ENCODE results near the gene GPR25.

The GPR25 gene

DNA sequence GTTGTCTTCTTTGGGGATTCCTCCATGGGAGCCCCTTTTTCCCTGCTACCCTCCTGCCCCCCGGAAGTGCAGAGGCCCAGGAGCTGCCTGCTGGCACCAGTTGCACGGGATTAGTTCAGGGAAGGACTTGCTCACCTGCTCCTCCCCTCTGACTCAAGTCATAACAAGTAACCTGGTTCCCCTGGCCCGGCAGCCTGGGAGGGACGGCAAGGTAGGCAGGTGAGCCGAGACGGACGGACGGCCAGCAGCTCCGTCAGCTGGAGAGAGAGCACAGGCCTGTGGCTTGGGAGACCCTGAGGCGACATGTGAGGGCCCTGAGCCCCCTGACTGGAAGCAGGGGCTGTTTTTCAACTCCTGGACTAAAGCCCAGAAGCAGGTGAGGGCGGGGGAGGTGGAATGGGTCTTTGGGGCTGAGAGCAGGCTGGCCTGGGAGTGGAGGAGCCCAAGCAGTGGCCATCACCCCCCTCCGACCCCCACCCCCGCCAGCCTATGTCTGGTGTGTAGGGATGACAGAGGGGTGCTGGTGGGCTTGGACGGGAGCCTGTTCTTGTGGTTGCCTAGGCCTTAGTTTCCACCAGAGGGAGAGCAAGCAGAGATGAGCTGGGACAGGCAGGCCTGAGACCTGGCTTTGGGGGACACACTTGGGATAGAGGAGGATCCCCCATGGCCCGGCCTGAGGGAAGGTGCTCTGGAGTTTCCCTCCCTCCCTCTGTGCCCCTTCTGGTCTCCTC lies 22.1 kb downstream of the GPR25 start, which contains the start of gene INAVA:
Gene INAVA (plus strand): TSS at position 189 of the 731 bp plus-strand sequence. CDS start 3,501 bp downstream, outside the sequence.
- DNase-seq (ENCODE audit: low read depth in 2 of 2): no peak

DNA sequence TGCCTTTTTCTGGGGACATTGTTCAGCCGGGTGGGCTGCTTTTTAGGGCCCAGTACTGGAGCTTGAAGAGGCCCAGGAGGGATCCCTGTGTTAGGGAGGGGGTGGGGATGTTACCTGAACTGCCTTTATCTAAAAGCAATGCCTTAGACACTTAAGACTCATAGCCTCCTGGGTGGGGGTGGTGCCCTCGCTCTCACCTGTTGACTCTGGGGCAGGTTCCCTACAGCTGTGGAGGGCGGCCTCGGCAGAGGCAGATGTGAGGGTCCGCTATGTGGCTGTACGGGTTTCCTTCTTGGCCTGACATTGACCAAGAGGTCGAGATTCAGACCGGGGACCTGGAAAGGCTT lies 22.6 kb downstream of the GPR25 start:
- DNase-seq (ENCODE audit: low read depth in 2 of 2): no peak

DNA sequence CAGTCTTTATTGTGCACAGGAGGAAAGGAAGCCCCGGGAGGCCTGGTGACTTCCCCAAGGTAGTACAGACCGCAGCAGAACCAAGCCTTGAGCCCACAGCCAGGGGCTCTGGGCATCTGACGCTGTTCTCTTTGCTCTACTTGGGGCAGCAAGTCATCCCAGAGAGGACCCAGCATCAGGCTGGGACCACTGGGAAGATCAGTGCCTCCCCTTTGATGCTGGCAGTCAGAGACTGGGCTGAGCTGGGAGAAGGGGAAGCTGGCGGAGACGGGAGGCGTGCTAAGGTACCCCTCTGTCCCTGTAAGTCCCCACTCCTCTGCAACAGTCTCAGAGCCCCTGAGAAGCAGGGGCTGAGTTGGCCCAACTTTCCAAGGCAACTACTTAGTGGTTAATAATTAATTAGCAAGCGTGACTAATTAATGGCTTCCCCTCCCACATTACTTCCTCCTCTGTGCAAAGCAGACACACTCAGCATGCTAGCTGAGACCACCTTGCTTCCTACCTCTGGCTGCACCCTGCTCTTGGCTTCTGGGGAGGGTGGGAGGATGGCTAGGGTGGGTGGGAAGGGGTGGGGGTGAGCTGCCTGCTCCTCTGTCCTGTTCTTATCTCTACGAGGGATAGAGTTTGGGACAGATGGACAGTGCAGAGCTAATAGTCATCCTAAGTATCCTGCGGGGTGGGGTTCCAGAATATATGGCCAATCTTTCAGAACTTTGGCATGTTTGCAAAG lies 23.2 kb downstream of the GPR25 start:
- no peak for DNase-seq (ENCODE audit: low read depth in 2 of 2)

DNA sequence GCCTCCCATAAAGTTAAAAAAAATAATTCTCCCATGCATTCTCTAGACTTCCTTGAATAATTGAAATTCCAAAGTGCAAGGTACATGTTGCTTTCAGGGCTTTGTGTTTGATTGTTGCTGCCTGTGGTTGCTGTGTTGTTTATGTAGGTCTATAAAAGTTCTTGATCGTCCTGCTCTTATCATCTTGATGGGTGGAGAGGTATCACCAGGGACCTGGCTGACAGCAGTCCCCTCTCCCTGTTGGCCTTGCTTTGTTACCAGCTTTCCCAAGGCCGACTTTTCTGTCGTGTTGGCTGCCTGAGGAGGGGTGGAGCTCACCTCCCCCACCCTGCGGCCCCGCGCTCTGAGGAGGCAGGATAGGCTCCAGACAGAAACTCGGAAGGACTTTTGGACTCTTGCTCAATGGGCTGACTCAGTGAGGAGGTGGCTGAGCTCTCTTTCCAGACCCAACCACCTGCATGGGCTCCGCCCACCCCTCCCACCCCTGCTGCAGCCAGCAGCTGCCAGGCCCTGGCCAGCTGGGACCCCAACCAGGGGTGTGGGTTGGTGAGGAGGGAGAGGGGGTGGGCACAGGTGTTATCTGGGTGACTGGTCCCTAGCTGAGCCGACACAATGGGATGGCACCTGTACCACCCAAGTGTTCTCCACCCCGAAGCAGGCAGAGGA lies 23.9 kb downstream of the GPR25 start:
- no peak for DNase-seq (ENCODE audit: low read depth in 2 of 2)

DNA sequence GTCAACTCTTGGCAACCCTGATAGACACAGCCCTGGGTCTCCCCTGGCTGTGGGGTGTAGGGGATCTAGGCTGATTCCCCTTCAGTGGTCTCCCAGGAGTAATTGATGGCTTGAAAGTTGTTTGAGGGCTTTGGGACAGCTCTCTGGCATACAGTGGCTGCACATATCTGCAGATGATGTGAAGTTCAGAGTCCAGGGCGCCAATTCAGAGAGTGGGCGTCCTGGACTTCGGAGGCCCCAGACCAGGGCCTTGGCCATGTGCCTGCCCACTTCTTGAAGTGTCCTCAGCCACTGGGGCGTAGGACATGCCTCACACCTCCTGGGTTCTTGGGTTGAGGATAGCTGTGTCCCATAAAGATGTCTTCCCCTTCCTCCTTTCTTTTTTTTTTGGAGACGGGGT lies 24.5 kb downstream of the GPR25 start:
- DNase-seq (ENCODE audit: low read depth in 2 of 2): no peak

DNA sequence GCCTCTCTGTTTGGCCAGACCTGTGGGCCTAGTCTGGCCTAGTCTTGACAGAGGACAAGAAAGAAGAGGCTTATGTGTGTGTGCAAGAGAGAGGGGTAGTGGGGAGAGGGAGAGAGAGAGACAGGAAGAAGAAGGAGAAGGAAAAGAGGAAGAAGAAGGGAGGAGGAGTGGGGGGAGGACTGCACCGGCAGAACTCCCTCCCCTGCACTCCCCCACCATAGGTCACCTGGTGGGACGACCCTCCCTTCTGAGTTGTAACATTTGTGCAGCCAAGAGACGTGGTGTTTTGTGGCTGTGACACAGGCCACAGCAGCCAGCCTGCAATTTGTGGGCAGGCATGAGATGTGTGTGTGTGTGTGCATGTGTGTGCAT lies 26.2 kb downstream of the GPR25 start:
- no peak for DNase-seq (ENCODE audit: low read depth in 2 of 2)

DNA sequence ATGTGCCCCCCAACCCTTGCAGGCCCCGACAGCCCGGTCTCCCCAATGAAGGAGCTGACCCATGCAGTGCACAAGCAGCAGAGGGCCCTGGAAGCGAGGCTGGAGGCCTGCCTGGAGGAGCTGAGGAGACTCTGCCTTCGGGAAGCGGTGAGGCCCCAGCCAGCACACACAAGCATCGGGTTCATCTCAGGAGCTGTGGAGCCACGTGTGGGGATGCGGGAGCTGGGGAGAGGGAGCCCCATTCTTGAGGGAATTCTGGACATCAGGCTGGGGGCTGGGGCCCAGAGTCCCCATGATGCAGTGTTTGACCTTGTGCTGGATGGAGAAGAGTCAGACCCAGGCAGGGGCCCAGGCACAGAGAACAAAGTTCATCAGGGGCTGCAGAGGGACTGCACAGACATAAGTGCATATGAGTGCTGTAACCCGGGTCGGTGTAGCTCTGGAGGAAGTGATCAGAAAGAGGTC lies 26.7 kb downstream of the GPR25 start:
- DNase-seq (ENCODE audit: low read depth in 2 of 2): no peak

DNA sequence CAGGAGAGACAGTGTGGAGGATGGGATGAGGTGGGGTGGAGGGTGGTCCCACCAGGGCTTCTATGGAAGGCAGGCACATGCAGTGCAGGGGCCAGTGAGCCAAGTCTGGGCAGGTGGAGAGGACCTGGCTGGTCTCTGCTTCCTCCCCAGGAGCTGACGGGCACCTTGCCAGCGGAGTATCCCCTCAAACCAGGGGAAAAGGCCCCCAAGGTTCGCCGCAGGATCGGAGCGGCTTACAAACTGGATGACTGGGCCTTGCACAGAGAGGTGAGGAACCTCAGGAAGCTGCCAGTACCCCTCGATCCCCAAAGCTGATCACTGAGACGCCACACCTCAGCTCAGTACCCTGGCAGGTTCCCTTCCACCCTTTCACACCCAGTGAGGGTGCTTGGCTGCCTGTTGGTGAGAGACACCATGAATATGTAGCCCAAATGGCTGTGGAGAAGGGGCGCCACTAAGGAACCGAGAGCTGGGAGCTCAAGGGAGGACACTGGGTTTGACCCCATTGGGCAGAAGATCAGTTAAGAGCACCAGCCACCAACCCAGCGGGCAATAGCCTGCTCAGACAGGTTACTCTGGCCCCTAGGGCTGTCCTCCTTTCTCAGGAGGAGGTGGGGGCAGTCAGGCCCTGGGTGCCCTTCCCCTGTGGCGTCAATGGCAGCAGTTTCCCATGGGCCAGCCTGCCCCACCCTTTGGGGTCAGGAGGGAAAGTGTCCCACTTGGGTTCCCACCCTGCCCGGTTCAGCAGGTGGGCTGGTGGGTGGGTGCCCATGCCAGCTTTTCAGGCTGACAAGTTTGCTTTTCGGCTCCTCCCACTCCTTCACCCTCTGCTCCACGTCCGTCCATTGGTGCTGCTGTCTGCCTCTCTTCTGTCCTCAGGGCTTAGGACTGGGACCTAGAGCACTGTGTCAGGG lies 27.4 kb downstream of the GPR25 start:
- no peak for DNase-seq (ENCODE audit: low read depth in 2 of 2)

DNA sequence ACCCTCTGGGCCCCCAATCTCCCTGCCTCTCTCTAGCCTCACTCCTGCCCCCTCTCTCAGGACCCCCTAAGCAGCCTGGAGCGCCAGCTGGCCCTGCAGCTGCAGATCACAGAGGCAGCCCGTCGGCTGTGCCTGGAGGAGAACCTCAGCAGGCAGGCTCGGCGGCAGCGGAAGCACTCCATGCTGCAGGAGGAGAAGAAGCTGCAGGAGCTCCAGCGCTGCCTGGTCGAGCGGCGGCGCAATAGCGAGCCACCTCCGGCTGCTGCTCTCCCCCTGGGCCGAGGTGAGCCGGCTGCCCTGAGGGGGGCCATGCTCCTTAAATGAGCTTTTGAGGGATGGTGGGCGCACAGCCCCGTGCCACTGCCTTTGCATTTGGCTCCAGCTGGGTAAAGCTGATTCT lies 28.1 kb downstream of the GPR25 start:
- no peak for DNase-seq (ENCODE audit: low read depth in 2 of 2)

DNA sequence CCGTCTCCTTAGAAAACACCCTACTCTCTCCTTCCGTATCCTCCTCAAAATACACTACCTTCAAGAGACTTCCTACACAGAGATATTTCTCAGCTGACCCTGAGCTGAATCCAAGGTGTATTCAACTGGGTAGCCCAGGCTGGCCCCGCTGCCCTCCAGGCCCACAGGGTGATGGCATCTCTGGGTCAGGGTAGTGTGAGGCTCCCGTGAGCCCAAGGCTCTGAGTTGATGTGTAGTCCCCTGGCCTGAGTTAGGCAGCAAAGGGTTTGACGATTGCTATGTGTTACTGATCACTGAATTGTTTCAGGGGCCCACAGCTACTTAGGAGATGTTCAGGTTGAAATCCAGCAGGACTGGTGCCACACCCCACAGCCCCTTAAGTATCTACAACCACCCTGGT lies 28.6 kb downstream of the GPR25 start:
- no peak for DNase-seq (ENCODE audit: low read depth in 2 of 2)

DNA sequence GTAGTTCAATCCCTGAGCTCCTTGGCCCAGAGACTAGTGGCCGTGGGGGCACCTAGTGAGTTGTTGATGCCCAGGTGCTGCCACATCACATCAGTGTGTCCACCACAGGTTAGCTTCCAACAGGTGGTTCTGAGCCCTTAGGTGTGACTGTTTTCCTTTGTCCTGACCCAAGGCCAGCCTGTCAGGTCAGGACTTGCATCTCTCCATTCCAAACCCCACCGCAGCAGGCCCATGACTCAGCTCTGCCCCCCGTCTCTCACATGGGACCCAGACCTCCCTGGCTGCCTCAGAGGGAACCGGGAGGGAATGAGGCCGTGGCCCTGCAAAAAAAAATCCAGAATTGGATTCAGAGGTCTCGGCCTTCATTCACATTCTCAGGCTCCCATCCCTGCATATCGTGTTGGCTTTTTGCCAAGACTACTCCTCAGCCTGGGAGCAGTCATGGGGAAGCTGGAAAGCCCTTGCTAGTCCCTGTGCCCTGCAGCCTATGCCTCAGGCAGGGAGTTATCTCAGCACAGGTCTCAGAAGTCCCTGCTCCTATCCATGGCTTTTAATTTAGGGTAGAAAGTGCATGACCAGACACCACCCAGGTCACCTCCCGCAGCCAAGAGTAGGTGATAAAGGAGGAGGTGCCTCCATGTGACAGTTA lies 29.1 kb downstream of the GPR25 start:
- no peak for DNase-seq (ENCODE audit: low read depth in 2 of 2)

DNA sequence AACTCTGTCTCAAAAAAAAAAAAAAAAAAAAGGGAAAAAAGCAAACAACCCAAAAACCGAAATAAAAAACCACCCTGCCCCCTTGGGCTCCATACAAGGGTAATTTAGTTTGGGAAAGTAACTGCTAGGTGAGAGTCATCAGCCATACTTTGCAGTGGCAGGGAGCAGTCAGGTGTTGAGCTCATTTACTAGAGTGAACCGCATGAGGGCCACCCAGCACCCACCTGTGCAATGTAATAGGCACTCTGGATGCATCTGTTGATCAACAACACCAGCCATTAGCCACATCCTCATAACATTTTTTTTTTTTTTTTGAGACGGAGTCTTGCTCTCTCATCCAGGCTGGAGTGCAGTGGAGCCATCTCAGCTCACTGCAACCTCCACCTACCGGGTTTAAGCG lies 31.0 kb downstream of the GPR25 start:
- no peak for DNase-seq (ENCODE audit: low read depth in 2 of 2)

DNA sequence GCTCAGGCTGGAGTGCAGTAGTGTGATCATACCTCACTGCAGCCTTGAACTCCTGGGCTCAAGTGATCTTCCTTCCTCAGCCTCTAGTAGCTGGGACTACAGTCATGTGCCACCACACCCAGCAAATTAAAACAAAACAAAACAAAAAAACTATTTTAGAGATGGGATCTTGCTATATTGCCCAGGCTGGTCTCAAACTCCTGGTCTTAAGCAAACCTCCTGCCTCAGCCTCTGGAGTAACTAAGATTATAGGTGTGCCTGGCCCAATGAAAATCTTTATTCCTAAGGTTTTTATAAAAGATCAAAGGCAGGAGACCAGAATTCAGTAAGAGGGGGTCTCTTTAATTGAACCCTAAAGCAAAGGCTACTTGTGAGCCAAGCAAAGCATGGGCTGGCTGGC lies 32.0 kb downstream of the GPR25 start:
- no peak for DNase-seq (ENCODE audit: low read depth in 2 of 2)

DNA sequence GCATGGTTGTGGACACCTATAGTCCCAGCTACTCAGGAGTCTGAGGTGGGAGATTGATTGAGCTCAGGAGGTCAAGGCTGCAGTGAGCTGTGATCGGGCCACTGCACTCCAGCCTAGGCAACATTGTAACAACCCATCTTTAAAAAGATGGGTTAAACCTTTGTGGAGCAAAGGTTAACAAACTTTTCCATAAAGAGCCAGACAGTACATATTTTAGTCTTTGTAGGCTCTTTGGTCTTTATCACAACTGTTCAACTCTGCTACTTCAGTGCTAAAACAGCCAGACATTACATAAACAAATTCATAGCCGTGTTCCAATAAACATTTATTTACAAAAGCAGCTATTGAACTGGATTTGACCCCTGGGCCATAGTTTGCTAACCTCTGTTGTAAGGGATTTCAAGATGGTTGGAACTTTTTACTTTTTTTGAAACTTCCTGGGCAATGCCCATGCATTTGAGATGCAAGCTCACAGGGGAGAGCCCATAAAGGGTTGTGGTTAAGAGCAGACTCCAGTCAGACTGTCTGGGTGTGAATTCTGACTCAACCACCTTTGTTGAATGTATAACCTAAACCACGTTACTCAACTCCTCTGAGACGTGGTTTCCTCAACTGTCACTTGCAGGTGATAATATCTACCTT lies 32.8 kb downstream of the GPR25 start:
- DNase-seq (ENCODE audit: low read depth in 2 of 2): peak; percentile 10 to 42

DNA sequence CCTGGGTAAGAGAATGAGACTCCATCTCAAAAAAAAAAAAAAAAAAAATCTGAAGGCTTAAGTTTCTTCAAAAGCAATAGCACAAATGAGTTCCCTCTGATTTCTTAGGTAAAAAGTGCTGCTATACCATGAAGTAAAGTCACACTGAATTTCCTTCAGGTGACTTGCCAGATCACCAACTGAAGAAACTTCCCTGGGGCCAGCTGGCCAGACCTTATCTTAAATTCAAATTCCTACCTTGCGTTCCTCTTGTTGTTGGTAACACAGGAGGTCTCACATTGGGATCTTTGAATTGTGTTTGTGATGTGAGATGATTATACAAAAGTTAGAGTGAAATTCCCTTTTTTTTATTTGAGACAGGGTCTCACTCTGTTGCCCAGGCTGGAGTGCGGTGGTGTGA lies 33.7 kb downstream of the GPR25 start:
- DNase-seq (ENCODE audit: low read depth in 2 of 2): no peak

DNA sequence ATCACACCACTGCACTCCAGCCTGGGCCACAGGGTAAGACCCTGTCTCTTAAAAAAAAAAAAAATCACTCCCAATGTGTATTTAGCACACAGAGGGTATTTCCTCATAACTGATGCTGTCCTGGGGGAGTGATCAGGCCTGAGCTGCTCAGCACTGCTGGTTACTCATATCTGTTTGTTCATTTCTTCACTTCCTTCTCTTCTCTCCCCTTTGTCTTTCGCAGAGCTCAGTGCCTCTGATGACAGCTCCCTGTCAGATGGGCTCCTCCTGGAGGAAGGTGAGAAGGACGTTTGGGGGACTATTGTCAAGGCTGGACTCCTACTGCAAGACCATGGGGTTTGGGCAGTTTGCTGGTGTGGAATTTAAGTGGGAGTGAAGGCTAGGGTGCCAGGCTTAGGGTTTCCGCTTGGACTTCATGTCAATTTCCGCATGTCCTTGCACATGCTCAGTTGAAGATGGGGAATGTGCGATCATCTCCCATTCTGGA lies 34.9 kb downstream of the GPR25 start:
- no peak for DNase-seq (ENCODE audit: low read depth in 2 of 2)

DNA sequence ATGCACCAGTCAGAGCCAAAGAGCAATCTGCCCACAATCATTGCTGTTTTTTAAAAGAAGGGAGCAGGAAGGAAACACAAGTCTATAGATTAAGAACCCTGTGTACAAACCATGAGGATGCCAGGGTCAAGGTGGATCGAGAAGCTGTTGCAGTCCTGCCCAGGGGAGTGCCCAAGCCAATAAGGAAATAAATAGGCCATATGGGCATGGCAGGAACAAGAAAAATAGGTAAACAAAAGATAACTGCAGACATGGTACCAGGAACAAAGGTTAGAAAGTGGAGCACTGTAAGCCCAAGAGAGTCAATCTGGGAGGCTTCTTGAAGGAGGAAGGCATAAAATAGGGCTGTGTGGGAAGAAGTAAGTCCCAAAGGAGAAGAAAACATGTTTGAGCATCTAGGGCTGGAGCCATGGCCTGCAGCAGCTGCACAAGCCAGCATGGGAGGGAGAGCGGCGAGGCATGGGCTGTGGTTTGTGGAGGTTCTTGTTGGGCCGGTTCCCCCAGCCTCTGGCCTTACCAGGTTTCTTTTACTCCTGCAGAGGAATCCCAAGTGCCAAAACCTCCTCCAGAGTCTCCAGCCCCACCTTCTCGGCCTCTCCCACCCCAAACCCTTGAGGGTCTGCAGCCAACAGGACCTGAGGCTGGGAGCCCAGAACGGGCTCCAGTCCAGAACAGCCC lies 35.5 kb downstream of the GPR25 start:
- no peak for DNase-seq (ENCODE audit: low read depth in 2 of 2)

DNA sequence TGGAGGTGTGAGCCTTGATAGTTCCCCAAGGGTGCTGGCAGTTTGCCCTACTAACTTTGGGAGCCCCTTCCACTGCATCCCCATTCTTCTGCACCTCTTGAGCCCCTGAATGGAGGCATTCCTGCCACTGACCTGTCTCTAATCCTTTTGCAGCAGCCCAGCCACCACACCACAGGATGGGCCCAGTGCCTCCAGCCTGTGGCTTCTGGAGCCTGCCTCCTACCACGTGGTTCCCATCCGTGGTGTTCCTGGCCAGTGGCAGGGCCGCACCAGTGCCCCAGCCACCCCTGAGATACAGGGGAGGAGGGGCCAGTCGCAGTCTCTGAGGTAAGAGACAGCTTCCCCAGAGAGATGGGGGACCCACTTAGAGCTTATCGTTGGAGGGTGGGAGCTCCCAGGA lies 36.3 kb downstream of the GPR25 start:
- DNase-seq (ENCODE audit: low read depth in 2 of 2): no peak

DNA sequence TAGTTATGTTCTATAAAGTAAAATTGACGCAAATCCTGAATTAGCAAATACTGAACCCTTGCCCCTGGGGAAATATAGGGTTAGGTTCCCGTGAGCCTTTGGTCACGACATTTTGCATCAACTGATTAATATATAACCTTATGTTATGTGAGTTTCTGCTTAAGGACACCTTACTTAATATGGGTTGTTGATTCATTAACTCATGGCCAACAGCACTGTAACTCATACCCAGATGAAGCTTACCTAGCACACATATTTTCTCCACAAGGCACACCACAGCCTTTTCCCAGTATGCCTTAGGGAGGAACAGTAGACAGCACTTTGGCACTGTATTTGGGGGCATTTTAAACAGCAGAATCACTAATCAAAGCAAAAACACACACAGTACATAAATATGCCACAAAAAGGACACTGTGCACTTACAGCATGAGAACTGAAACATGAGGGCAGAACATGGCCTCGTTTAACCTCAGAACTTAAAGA lies 37.0 kb downstream of the GPR25 start:
- DNase-seq (ENCODE audit: low read depth in 2 of 2): no peak

DNA sequence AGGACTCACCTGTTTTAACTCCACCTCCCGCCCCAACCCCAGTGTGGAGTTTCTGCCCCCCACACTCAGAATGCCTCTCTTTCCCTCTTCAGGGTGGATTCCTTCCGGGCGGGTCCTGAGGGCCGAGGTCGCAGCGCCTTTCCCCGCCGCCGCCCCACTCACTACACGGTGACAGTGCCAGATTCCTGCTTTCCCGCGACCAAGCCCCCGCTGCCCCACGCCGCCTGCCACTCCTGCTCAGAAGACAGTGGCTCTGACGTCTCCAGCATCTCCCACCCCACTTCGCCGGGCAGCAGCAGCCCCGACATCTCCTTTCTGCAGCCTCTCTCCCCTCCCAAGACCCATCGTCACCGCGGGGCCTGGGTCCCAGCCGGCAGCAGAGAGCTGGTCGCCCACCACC lies 38.6 kb downstream of the GPR25 start:
- DNase-seq (ENCODE audit: low read depth in 2 of 2): no peak
